BE2C (cell line): ENCODE measurements around the gene SLC39A7.

Experiments used
- DNase-seq: peaks from one replicate; pipeline ENCODE4 v3.0.0-alpha.2; 2020
- H3K27me3 ChIP-seq: fragments of 250-450 bp; sonication (Bioruptor Pico); 2 replicates; pipeline ENCODE4 v1.5.1; 2020; ENCODE audit warnings: mild to moderate bottlenecking
- H3K36me3 ChIP-seq: fragments of 250-450 bp; sonication (Bioruptor Pico); 2 replicates; pipeline ENCODE4 v1.5.1; 2020; ENCODE audit warnings: mild to moderate bottlenecking
- H3K4me1 ChIP-seq: fragments of 250-450 bp; sonication (Bioruptor Pico); 2 replicates; pipeline ENCODE4 v1.5.1; 2020
- H3K4me3 ChIP-seq: 2 replicates; pipeline ENCODE4 v1.5.1; 2011; ENCODE audit warnings: low read depth, low read length
- H3K9me3 ChIP-seq: fragments of 250-450 bp; sonication (Bioruptor Pico); 2 replicates; pipeline ENCODE4 v1.5.1; 2020
- CTCF ChIP-seq: IDR thresholded peaks from 2 replicates; pipeline ENCODE4 v1.5.1; 2012; ENCODE audit warnings: mild to moderate bottlenecking, low read depth, low read length

SLC39A7 gene

DNA sequence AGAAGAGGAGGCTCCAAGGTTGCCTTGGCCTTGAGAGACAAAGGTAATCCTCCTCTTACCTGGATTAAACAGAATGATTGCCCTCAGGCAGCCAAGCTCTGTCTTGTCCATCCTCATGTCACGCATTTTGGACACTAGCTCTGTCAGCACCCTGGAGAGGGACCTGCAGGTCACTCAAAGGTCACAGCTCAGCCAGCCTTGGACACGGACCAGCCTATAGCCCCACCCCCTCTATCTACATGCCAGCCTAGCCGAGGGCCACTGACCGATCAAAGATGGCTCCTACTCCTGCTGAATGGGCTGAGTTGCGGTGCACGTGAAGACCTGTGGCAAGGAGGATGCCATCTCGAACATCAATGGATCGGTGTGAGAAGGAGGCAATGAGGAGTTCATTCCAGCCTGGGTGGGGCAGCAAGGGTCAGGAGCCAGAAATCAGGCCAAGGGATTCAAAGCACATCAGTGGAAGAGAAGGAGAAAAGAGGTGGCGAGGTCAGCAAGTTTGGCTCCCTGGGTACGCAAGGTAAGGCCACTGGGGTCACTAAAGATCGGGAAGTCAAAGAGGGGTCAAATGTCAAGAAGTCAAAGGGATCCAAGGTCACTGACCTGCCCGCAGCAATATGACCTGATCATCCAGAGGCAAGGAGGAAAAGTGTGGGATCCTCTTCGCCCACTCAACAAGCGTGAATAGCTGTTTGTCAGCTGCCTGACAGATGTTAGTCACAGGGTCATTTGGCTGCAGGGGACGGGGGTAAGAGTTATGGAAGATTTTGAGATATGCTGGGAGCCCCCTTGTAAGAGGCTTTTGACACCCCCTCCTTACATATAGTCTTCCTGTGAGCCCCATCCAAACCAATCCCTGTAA lies 5.1 kb upstream of the SLC39A7 start:
- TF ChIP-seq CTCF = no peak
- peaks cover 6% of the 10 kb centered on the region for H3K4me1 ChIP-seq
- peaks cover 21% of the 10 kb centered on the region for H3K36me3 ChIP-seq
- no peaks in the 10 kb centered on the region for H3K9me3 ChIP-seq
- peaks cover 11% of the 10 kb centered on the region for H3K27me3 ChIP-seq
- H3K4me3 ChIP-seq = no peak overlapping the region
- DNase-seq = no peak

- Histone ChIP-seq H3K4me1 (no peaks in the 10 kb centered on the region), H3K36me3 (peaks cover 28% of the 10 kb centered on the region), H3K27me3 (peaks cover 6% of the 10 kb centered on the region; the same call in 1 of the 2 replicates), H3K9me3 (no peaks in the 10 kb centered on the region), H3K4me3 (no peak overlapping the region)
- TF ChIP-seq CTCF = peak; percentile 86
- peak; percentile 55 for DNase-seq
Observed at GRCh38 chr6:33197431-33198048, 3.1 kb upstream of the SLC39A7 start.

GRCh38 chr6:33198159-33198852 lies 2.4 kb upstream of the SLC39A7 start:
- Histone ChIP-seq H3K36me3 (peaks cover 36% of the 10 kb centered on the region), H3K9me3 (no peaks in the 10 kb centered on the region), H3K4me1 (no peaks in the 10 kb centered on the region), H3K27me3 (no peaks in the 10 kb centered on the region), H3K4me3 (no peak overlapping the region)
- TF ChIP-seq CTCF = no peak
- no peak for DNase-seq

GRCh38 chr6:33198853-33199436 lies 1.7 kb upstream of the SLC39A7 start:
- H3K4me1 ChIP-seq = no peaks in the 10 kb centered on the region
- peak overlapping the region; percentile 81 for H3K4me3 ChIP-seq
- DNase-seq = no peak
- no peak for TF ChIP-seq CTCF
- H3K36me3 ChIP-seq = peaks cover 42% of the 10 kb centered on the region
- no peaks in the 10 kb centered on the region for H3K9me3 ChIP-seq
- H3K27me3 ChIP-seq = no peaks in the 10 kb centered on the region

DNA sequence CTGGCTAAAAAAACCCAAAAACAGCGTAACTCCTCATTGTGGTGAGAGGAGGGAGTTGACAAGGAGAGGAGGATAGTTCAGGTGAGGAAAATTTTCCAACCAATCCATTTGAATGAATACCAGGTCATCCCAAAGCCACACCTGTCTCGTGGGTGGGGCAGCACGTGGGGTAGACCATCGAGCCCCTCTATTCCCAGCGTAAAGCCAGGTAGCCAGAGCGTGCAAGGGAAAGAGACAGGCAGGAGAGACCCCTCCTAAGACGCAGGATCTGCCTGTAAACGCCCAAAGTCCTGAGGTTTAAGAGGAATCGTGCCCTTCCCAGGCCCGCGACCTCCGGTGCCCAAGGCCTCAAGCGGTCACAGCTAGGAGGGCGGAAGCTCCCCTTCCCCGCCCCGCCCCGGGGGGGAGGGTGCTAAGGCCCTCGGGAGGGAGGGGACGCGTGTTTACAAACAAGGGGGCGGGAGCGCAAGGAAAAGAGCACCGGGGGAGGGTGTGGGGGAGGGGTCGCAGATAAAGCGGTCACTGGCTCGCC lies 914 bp upstream of the SLC39A7 start:
- Histone ChIP-seq H3K4me1 (no peaks in the 10 kb centered on the region), H3K27me3 (no peaks in the 10 kb centered on the region), H3K9me3 (no peaks in the 10 kb centered on the region), H3K36me3 (peaks cover 40% of the 10 kb centered on the region), H3K4me3 (peak overlapping the region; percentile 81)
- DNase-seq = no peak
- no peak for TF ChIP-seq CTCF
